ENCODE data around the gene USH1C.
A peak's percentile ranks its signal among the peaks of the same experiment; 100 is the strongest.

USH1C gene

GRCh38 chr11:17547051-17547577 is 2.9 kb upstream of the USH1C start, which contains the start of gene OTOG (continued):
- peak; percentile 54 for TF ChIP-seq ZBTB8A (tag by site-specific recombination; IDR thresholded peaks at IDR 0.05)
- no peak; the same call in 1 of the 2 replicates for TF ChIP-seq ZNF2 (tag by site-specific recombination; IDR thresholded peaks at IDR 0.05)
- TF ChIP-seq ZNF19 (tag by site-specific recombination; IDR thresholded peaks at IDR 0.05; ENCODE audit: low read depth): no peak
- no peak for TF ChIP-seq ZFP69B (tag by site-specific recombination; IDR thresholded peaks at IDR 0.05)
- no peak for TF ChIP-seq ZNF354C (tag by site-specific recombination; IDR thresholded peaks at IDR 0.05; ENCODE audit: borderline replicate concordance, low read depth)
- TF ChIP-seq TCF7L2 (IDR thresholded peaks at IDR 0.05; ENCODE audit: borderline replicate concordance, low read depth, low read length): no peak
- TF ChIP-seq ZNF501 (tag by site-specific recombination; IDR thresholded peaks at IDR 0.05): no peak; the same call in 1 of the 2 replicates
- peak; percentile 84 for TF ChIP-seq GLIS1 (tag by site-specific recombination; IDR thresholded peaks at IDR 0.05)
- TF ChIP-seq SP3 (tag by site-specific recombination; IDR thresholded peaks at IDR 0.05): peak; percentile 51
- no peak for TF ChIP-seq RBAK (tag by site-specific recombination; IDR thresholded peaks at IDR 0.05)
- no peak for TF ChIP-seq ZBTB7A (tag by site-specific recombination; IDR thresholded peaks at IDR 0.05; ENCODE audit: low read depth)
- peak; percentile 77 for TF ChIP-seq WT1 (tag by site-specific recombination; IDR thresholded peaks at IDR 0.05)
- no peak for TF ChIP-seq ZBTB10 (tag by site-specific recombination; IDR thresholded peaks at IDR 0.05)
- no peak for TF ChIP-seq PRDM4 (tag by site-specific recombination; IDR thresholded peaks at IDR 0.05)
- no peak for TF ChIP-seq KLF1 (tag by site-specific recombination; IDR thresholded peaks at IDR 0.05)
- peak; percentile 41 for TF ChIP-seq SP7 (tag by site-specific recombination; IDR thresholded peaks at IDR 0.05)
- no peak for TF ChIP-seq ZNF433 (tag by site-specific recombination; IDR thresholded peaks at IDR 0.05; ENCODE audit: low read depth)

- Histone ChIP-seq H3K4me3 (ENCODE audit: low read depth, low read length) (no peak overlapping the region), H3K9me3 (ENCODE audit: control insufficient read depth, insufficient read depth, low read depth, low read length) (no peaks in the 10 kb centered on the region), H3K4me1 (ENCODE audit: control insufficient read depth, insufficient read depth, low read length) (no peaks in the 10 kb centered on the region), H3K27ac (ENCODE audit: extremely low read depth, low read depth, low read length) (no peak overlapping the region), H3K36me3 (ENCODE audit: control insufficient read depth in 2 of 2, insufficient read depth in 1 of 2, low read length in 2 of 2) (no peaks in the 10 kb centered on the region)
- ChIA-PET POLR2A (no interaction called here), CTCF (interaction anchor here (0.6 to 2.2 kb wide), 5 partner anchors 12 to 302 kb away, joined by 3 to 9 read pairs (median 4); no protein-coding TSS in a partner anchor)
- TF ChIP-seq ZNF16 (tag by site-specific recombination; IDR thresholded peaks at IDR 0.05; ENCODE audit: low read depth) (no peak), ZNF24 (tag by site-specific recombination; IDR thresholded peaks at IDR 0.05) (0 out of 2 replicates have a peak, but pooled peaks have one; percentile 53), ZNF513 (tag by site-specific recombination; IDR thresholded peaks at IDR 0.05) (peak; percentile 21; the same call in 1 of the 2 replicates), ZNF274 (IDR thresholded peaks at IDR 0.05; ENCODE audit: low read length) (no peak), ZNF274 (tag by site-specific recombination; IDR thresholded peaks at IDR 0.05; ENCODE audit: borderline replicate concordance) (no peak), ZNF596 (tag by site-specific recombination; IDR thresholded peaks at IDR 0.05) (no peak), ZNF544 (tag by site-specific recombination; IDR thresholded peaks at IDR 0.05) (no peak), GLI4 (tag by site-specific recombination; IDR thresholded peaks at IDR 0.05) (no peak), ZNF707 (tag by site-specific recombination; IDR thresholded peaks at IDR 0.05) (no peak), ZNF121 (tag by site-specific recombination; IDR thresholded peaks at IDR 0.05) (no peak)
These were observed 2.0 kb upstream of the USH1C start for GRCh38 chr11:17546240-17546639.
